HFF-Myc (cell line): ENCODE measurements around the gene ENTPD8.
"Not testable (repeated sequence)": the region's sequence is repeated elsewhere in the genome, so short reads cannot be mapped to it uniquely, and the experiment has no call there.

ENCODE experiments used
- DNase-seq: peaks from one replicate; pipeline ENCODE4 v3.0.0-alpha.2; 2011; ENCODE audit warnings: low read depth; ENCODE audit errors: extremely low read depth
- H3K4me3 ChIP-seq: replicated peaks from 2 replicates; pipeline ENCODE4 v1.5.1; 2011; ENCODE audit warnings: low read depth, mild to moderate bottlenecking, control low read depth, low read length
- CTCF ChIP-seq: IDR thresholded peaks from 2 replicates; pipeline ENCODE4 v1.5.1; 2012; ENCODE audit warnings: mild to moderate bottlenecking, low read depth, low read length, control low read depth; ENCODE audit errors: missing control alignments

ENTPD8 gene

GRCh38 chr9:137476856-137477255, 35.7 kb upstream of the ENTPD8 start:
- TF ChIP-seq CTCF: no peak
- no peak for DNase-seq
- no peak overlapping the region for H3K4me3 ChIP-seq

GRCh38 chr9:137475666-137476065, 34.5 kb upstream of the ENTPD8 start:
- DNase-seq: no peak
- H3K4me3 ChIP-seq: no peak overlapping the region
- no peak for TF ChIP-seq CTCF

- H3K4me3 ChIP-seq: no peak overlapping the region
- TF ChIP-seq CTCF: no peak
- DNase-seq: no peak
These were observed 33.1 kb upstream of the ENTPD8 start for GRCh38 chr9:137474271-137474670.

GRCh38 chr9:137470785-137471184, 29.6 kb upstream of the ENTPD8 start:
- DNase-seq: no peak
- H3K4me3 ChIP-seq: no peak overlapping the region
- TF ChIP-seq CTCF: no peak

- no peak for TF ChIP-seq CTCF
- H3K4me3 ChIP-seq: no peak overlapping the region
- DNase-seq: no peak
These were observed 26.7 kb upstream of the ENTPD8 start for GRCh38 chr9:137467896-137468295.

GRCh38 chr9:137467161-137467581, 26.0 kb upstream of the ENTPD8 start:
- no peak overlapping the region for H3K4me3 ChIP-seq
- no peak for DNase-seq
- no peak for TF ChIP-seq CTCF

GRCh38 chr9:137466389-137467085, 25.4 kb upstream of the ENTPD8 start:
- not testable (repeated sequence) for H3K4me3 ChIP-seq, DNase-seq
